HG03520 (cell line): ENCODE results near the gene SH2B3.
"Not testable (repeated sequence)": the region's sequence is repeated elsewhere in the genome, so short reads cannot be mapped to it uniquely, and the experiment has no call there.

Source experiments
- ATAC-seq: cut with Tn5 transposase; IDR thresholded peaks from one replicate; pipeline ENCODE4 v1.9.1; 2021; ENCODE audit warnings: mild to moderate bottlenecking, moderate library complexity; ENCODE audit not compliant: unreplicated experiment

SH2B3 gene

GRCh38 chr12:111405859-111406473, at the start of gene SH2B3:
TSS of gene SH2B3 (plus strand) at chr12:111405923. CDS start at chr12:111418146, 12,223 bp downstream.
- ATAC-seq = peak; percentile 3

- ATAC-seq = no peak
Measured at GRCh38 chr12:111359231-111359913, 46.4 kb upstream of the SH2B3 start.

GRCh38 chr12:111359914-111360276, 45.8 kb upstream of the SH2B3 start:
- ATAC-seq = no peak

DNA sequence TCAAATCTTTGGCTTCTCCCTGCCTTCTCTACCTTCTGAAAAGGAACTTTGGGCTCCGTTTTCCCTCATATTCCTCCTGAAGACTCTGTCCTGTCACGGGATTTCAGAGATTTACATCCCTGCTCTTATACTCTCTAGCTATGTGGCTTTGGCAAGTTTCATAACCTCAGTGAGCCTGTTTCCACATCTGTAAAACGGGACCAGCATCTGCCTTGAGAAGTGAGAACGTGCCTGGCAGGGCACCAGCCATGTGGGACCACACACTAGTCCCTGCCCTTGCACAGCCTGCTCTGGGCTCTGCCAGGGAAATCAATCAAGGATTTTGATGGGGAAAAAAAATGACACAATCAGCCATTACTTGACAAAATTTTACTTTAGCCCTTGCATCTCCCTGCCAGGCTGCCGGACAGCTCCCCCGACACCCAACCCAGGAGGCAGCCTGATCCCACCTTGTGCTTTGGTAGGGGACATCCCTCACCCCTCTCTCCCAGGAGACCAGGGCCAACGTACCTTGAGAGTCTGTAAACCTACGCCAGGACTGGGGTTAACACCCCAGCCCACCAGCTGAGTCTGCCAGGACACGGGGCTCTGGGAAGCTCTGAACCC, 45.3 kb upstream of the SH2B3 start:
- ATAC-seq = no peak

DNA sequence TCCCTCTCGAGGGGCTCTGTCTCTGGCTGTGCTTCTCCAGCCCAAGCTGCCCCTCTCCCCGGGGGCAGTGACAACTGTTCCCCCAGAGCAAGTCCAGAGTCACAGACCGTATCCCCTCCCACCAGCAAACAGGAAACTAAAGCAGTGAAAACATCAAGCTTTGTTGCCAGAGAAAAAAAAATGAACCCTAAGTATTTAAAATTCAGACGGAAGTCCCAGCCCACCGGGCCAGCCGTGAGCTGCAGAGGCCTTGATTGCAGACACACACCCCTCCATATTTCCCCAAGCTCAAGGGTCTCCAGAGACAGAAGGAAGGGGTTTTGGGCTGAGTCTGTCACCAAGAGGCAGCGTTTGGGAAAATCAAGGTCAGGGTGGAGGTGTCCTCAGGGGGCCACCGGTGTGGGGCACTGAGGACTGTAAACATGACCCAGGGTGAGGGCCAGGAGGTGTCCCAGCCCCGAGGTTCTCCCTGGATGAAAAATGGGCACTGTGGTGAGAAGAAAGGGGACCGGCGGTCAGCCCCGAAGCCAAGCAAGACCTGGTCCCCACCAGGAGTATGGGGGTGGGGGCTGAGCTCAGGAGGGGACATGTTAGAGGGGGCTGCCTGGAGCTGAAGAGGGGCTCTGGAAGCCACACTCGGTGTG, 44.5 kb upstream of the SH2B3 start:
- no peak for ATAC-seq

DNA sequence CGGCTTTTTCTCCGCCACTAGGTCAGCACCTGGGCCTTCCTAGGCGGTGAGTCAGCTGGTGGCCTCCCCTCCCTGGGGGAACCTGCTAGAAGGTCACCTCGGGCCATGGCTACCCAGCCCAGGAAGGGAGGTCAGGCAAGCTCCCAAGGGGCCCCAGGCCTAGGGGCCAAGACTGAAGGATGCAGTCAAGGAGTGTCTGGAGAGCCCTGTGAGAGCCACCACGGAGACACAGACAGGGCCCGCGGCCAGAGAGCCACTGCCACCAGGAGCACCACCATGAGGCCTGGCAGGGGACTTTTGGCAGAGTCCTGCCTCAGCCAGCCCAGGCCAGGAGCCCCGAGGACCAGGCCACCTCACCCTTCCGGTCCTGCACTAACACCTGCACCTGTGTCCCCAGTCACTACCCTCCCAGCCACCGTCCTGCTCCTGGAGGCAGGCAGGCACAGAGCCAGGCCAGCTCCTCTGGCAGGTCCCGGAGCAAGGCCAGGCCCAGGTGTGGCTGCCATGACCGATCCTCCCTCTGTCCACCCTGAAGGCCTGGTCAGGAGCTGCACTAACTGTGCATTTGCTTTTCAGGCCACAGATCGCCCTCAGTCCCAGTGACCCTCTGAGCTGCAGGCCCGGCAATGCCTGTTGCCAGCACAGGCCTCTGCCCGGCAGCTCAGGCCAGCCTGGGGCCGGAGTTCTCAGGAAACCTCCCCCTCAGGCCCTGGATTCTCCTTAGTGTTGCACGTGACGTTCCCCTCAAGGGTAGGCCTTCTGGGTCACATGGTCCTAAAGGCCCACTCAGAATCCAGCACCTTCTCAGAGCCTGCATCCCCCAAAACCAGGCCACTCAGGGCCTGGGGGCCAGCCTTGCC, 43.8 kb upstream of the SH2B3 start:
- ATAC-seq = no peak

- no peak for ATAC-seq
Measured at GRCh38 chr12:111362687-111363475, 42.8 kb upstream of the SH2B3 start.

DNA sequence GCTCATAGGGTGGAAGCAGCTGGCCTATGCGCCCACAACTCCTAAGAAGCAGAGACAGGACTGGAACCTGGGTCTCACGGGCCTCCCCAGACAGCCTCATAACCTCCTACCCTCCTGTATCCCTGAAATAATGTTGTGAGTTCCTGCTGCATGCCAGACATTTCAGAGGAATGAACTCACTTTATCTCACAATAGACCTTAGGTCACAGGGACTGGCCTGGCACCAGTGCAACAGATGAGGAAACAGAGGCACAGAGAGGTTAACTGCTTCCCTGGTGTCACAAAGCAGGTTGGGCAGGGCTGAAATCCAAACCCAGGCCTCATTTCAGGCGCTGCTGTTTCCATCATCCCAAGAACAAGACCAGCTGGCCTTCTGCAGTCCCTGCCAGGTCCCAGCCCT, 42.1 kb upstream of the SH2B3 start:
- no peak for ATAC-seq

DNA sequence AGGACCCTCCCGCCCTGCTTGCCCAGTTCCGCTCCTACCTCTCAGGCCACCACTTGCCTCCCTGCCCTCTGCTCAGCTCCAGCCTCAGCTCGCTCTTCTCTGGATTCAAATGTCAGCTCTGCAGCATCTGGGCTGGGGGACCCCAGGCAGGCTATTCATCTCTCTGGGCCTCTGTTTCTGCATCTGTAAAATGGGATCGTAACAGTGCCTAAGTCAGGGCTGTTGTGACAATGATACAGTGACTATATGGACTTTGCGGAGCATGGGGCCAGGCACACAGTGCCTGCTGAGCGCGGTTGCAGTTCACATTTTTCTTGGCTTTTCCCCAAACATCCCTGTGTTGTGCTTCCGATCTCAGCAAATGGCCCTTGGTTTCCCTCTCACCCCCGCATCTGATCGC, 39.6 kb upstream of the SH2B3 start:
- ATAC-seq = no peak

- ATAC-seq = no peak
Measured at GRCh38 chr12:111366583-111366982, 39.1 kb upstream of the SH2B3 start.

DNA sequence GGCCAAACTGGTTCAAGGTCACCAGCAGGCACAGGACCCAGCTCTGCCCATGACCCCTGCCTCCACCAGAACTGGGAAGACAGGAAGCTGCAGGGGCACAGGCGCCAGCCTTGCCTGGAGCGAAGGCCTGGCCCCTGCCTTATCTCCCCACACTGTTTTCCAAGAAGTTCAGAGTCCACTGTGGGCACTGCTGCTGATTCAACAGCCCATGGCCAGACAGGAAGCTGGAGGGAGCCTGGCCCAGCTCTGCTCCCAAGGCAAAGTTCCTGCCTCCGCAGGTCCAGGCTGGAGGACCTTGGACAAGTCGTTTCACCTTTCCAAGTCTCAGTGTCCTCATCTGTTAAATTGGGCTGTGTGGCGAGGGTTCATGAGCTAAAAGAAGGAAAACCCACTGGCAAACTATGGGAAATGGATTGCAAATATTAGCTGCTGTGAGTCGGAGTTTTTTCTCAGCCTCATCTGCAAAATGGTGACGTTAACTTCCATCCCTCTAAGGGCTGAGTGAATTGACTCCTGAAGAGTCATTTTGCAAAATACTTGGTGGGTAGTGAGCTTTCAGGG, 38.0 kb upstream of the SH2B3 start:
- ATAC-seq = no peak

GRCh38 chr12:111368291-111368787, 37.4 kb upstream of the SH2B3 start:
- ATAC-seq = no peak

- peak; percentile 95 for ATAC-seq
Measured at GRCh38 chr12:111368788-111369495, 36.8 kb upstream of the SH2B3 start, which contains the start of gene PHETA1. TSS of gene PHETA1 (minus strand) at chr12:111369095. CDS start at chr12:111363427, 5,668 bp downstream.

- no peak for ATAC-seq
Measured at GRCh38 chr12:111369496-111370220, 36.1 kb upstream of the SH2B3 start.

DNA sequence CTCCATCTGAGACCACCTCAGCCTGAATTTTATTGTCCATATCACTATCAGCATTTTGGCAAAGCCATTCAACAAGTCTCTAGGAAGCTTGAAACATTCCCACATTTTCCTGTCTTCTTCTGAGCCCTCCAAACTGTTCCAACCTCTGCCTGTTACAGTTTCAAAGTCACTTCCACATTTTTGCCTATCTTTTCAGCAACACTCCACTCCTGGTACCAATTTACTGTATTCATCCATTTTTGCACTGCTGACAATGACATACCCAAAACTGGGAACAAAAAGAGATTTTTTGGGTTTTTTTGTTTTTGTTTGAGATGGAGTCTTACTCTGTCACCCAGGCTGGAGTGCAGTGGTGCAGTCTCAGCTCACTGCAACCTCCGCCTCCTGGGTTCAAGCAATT, 32.5 kb upstream of the SH2B3 start:
- not testable (repeated sequence) for ATAC-seq

- no peak for ATAC-seq
Measured at GRCh38 chr12:111377440-111377839, 28.3 kb upstream of the SH2B3 start.

DNA sequence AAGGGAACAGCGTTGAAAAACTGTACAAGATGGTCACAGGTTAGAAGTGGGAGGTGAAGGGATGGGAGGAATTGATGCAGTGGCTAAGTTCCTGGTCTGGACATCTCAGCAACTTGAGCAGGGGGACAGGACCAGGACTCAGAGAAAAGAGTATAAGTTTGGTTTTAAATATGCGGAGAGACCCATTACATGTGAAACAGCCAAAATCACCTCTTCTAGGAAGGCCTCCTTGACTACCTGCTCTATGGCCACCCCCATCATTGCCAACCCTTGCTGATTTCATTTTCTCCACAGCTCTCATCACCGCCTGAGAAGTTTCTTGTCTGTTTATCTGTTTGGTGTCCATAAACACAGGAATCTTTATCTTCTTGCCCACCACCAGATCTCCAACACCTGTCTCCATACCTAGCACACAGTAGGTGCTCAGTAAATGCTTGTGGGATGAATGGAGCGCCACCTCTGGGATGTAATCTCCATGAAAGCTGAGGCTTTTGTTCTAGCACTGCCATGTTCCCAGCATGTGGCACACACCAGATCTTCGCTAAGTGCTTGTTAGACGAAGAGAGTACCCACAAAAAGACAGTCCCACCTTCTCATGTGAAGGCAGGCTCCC, 25.7 kb upstream of the SH2B3 start:
- ATAC-seq = no peak

GRCh38 chr12:111384596-111384995, 21.1 kb upstream of the SH2B3 start:
- no peak for ATAC-seq
